C4-2B (cell line): ENCODE data around the gene TRIM17.

Experiments used
- H3K27ac ChIP-seq: fragments of 450-650 bp; 2 replicates; pipeline ENCODE4 v1.5.1; 2017
- CTCF ChIP-seq: fragments of 450-650 bp; conservative IDR thresholded peaks from 2 replicates; pipeline ENCODE4 v1.5.1; 2017; ENCODE audit warnings: mild to moderate bottlenecking
- ZFX ChIP-seq: fragments of 450-650 bp; IDR thresholded peaks from 2 replicates; pipeline ENCODE4 v1.6.1; 2017

Gene TRIM17

GRCh38 chr1:228410015-228410414 is 6.6 kb downstream of the TRIM17 start:
- no peak overlapping the region for H3K27ac ChIP-seq
- TF ChIP-seq CTCF (no peak), ZFX (no peak)

GRCh38 chr1:228408869-228409805 is 7.5 kb downstream of the TRIM17 start:
- no peak overlapping the region for H3K27ac ChIP-seq
- TF ChIP-seq ZFX = no peak
- TF ChIP-seq CTCF = no peak

GRCh38 chr1:228408041-228408868 is 8.4 kb downstream of the TRIM17 start:
- H3K27ac ChIP-seq = peak overlapping the region; percentile 99
- no peak for TF ChIP-seq ZFX
- TF ChIP-seq CTCF = no peak

- H3K27ac ChIP-seq = peak overlapping the region; percentile 99
Observed at GRCh38 chr1:228407106-228408040, 9.3 kb downstream of the TRIM17 start.

GRCh38 chr1:228405979-228406228 is 10.8 kb downstream of the TRIM17 start:
- H3K27ac ChIP-seq = peak overlapping the region; percentile 99
- TF ChIP-seq CTCF = no peak
- TF ChIP-seq ZFX = no peak

More at GRCh38 chr1:228407106-228408040, 9.3 kb downstream of the TRIM17 start:
- TF ChIP-seq ZFX (no peak), CTCF (no peak)

GRCh38 chr1:228405200-228405978 is 11.3 kb downstream of the TRIM17 start:
- TF ChIP-seq ZFX (no peak), CTCF (no peak)
- H3K27ac ChIP-seq = peak overlapping the region; percentile 99
